Naive B cell (primary cell): ENCODE results near the gene IL3RA. TPM values are rescaled to one million over a fixed set of nuclear protein-coding genes. Genes with fewer than 3 reads are reported as not detected.
"Not testable (repeated sequence)": the region's sequence is repeated elsewhere in the genome, so short reads cannot be mapped to it uniquely, and the experiment has no call there.

Experiments used
- ATAC-seq, 2 donors: fragments of 150-1000 bp; cut with Tn5 transposase; 2 replicates each; pipeline ENCODE4 v1.10.0; 2021; ENCODE audit warnings: low read depth in 2 of 2, mild to moderate bottlenecking in 2 of 2, moderate library complexity in 2 of 2
- DNase-seq: peaks from one replicate; pipeline ENCODE4 v3.0.0; 2022
- H3K27ac Mint-ChIP-seq, 6 donors: one replicate each; pipeline ENCODE4 v1.8.0; 2020 to 2022; ENCODE audit warnings: mild to moderate bottlenecking in 6 of 6, mixed read lengths in 6 of 6, moderate library complexity in 5 of 6, inconsistent platforms in 2 of 6
- H3K27me3 Mint-ChIP-seq, 3 donors: one replicate each; pipeline ENCODE4 v1.8.0; 2021 to 2022; ENCODE audit warnings: mixed read lengths in 3 of 3, mild to moderate bottlenecking in 1 of 3
- H3K36me3 Mint-ChIP-seq, 2 donors: one replicate each; pipeline ENCODE4 v1.8.0; 2020 to 2022; ENCODE audit warnings: mixed read lengths in 2 of 2, inconsistent platforms in 1 of 2, mild to moderate bottlenecking in 1 of 2
- H3K4me1 Mint-ChIP-seq, 3 donors: one replicate each; pipeline ENCODE4 v1.8.0; 2020 to 2022; ENCODE audit warnings: mixed read lengths in 3 of 3, inconsistent platforms in 1 of 3, mild to moderate bottlenecking in 1 of 3, moderate library complexity in 1 of 3
- H3K4me3 Mint-ChIP-seq, 8 donors: one replicate each; pipeline ENCODE4 v1.8.0; 2020 to 2022; ENCODE audit warnings: mild to moderate bottlenecking in 8 of 8, mixed read lengths in 8 of 8, moderate library complexity in 8 of 8, inconsistent platforms in 2 of 8
- H3K9me3 Mint-ChIP-seq, 7 donors: one replicate each; pipeline ENCODE4 v1.8.0; 2020 to 2022; ENCODE audit warnings: mixed read lengths in 7 of 7, mild to moderate bottlenecking in 5 of 7, inconsistent platforms in 2 of 7, moderate library complexity in 1 of 7
- polyA plus RNA-seq, 6 donors: library from polyadenylated mRNA; unstranded; fragments of 300-500 nt; fragmentation: Illumina TruSeq; gene quantifications; one replicate each; pipeline ENCODE4 v1.2.3, GENCODE V29; 2021; ENCODE audit warnings: low read depth in 6 of 6

IL3RA gene
- polyA plus RNA-seq, 6 donors from 2014 or later = 4.1 to 33.6 (median 7.5) TPM

DNA sequence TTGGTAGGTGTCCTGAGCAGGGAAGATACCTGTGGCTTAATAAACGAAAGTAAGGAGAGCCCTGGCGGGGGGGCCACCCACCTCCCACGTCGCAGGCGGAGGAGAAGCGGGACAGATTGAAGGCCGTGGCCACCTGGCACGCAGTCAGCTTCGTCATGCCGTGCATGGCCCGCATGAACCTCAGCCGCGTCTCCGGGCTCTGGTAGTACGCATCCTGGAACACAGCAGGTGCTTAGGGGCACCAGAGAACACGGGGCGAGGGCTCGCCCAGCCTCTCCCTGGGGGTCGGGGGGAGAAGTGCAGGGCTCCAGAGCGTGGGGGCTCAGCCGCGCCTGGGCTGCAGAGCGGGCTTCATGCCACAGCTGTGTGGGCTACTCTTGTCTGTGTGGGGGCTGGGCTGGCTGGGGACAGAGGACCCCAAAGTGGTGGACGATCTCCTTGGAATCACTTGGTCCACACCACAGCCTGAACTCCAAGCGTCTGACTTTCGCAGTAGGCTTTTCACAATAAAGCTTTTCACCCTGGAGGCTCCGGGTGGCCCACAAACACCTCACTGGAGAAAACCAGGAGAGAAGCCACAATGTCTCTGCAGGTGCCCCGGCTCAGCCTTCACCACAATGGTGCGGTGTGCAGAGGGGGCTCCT is 82.4 kb downstream of the IL3RA start:
- Mint-ChIP-seq H3K4me3 (no peak overlapping the region), H3K27ac (peak overlapping the region in 1 of 6 donors; percentile 38), H3K9me3 (peaks cover 8 to 20% (median 14%) of the 10 kb centered on the region in 7 donors), H3K27me3 (no peaks in the 10 kb centered on the region), H3K4me1 (peaks cover 2 to 16% (median 15%) of the 10 kb centered on the region in 3 donors), H3K36me3 (peaks cover 15 to 35% of the 10 kb centered on the region in 2 donors)
- ATAC-seq (no peak), DNase-seq (no peak)

GRCh38 chrX:1419545-1420355 is 83.2 kb downstream of the IL3RA start:
- Mint-ChIP-seq H3K4me3 (no peak overlapping the region), H3K9me3 (peaks cover 11 to 25% (median 15%) of the 10 kb centered on the region in 7 donors), H3K36me3 (peaks cover 13 to 38% of the 10 kb centered on the region in 2 donors), H3K27me3 (no peaks in the 10 kb centered on the region), H3K27ac (peak overlapping the region in 4 of 6 donors; percentile 22 to 82 (median 52)), H3K4me1 (peaks cover 4 to 20% (median 13%) of the 10 kb centered on the region in 3 donors)
- no peak for ATAC-seq
- no peak for DNase-seq

DNA sequence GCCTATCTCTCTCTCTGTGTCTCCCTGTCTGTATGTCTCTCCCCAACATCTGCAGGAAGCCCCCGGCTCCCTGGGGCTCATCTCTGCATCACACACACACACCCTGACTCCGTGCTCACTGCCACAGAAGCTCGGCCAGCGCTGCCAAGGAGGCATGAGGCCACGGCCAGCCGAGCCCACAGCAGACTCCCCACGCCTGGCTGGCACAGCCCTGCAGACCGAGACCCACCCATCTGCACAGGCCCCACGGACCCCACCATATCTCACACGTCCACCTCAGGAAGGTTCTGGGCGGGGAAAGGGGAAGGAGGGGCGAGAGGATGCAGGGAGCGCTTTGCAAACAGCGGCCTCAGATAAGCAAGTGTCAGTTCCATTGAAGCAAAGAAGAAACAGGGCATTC is 83.8 kb downstream of the IL3RA start:
- no peaks in the 10 kb centered on the region for H3K27me3 Mint-ChIP-seq
- peaks cover 18 to 44% of the 10 kb centered on the region in 2 donors for H3K36me3 Mint-ChIP-seq
- peaks cover 11 to 27% (median 18%) of the 10 kb centered on the region in 7 donors for H3K9me3 Mint-ChIP-seq
- DNase-seq (no peak), ATAC-seq (no peak)
- peak overlapping the region in 1 of 6 donors; percentile 22 for H3K27ac Mint-ChIP-seq
- H3K4me1 Mint-ChIP-seq = peaks cover 4 to 24% (median 13%) of the 10 kb centered on the region in 3 donors
- no peak overlapping the region for H3K4me3 Mint-ChIP-seq

DNA sequence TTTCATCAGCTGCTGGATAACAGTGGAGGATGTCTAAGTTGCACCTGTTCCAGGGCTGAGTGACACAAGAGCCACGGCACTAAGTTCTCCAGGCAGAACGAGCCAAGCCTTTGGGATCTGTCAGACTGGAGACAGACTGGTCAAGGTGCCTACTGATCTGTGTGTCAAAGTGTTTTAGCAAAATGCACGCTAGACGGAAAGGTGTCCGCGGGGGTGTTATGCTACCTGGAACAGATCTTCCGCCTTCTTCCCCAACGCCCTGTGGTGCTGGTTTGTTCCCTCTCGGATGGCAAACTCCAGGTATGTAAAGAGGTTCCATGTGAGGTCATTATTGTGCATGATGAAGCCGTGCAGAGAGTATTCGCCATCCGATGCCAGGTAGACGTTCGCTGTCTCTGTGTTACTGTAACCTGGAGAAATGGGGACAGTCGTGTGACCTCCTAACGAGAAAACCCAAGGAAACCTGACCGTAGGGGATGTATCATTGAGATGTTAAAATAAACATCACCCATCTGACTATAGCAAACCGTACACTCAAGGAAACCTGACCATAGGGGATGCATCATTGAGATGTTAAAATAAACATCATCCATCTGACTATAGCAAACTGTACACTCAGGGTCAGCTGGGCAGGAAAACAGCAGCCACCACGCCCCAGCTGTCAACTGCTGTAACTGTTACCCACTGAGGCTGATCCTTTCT is 85.0 kb downstream of the IL3RA start:
- H3K9me3 Mint-ChIP-seq = peaks cover 11 to 27% (median 18%) of the 10 kb centered on the region in 7 donors
- H3K4me1 Mint-ChIP-seq = peaks cover 4 to 24% (median 13%) of the 10 kb centered on the region in 3 donors
- H3K4me3 Mint-ChIP-seq = no peak overlapping the region
- H3K36me3 Mint-ChIP-seq = peaks cover 18 to 45% of the 10 kb centered on the region in 2 donors
- no peak overlapping the region for H3K27ac Mint-ChIP-seq
- no peak for DNase-seq
- H3K27me3 Mint-ChIP-seq = no peaks in the 10 kb centered on the region
- ATAC-seq = no peak

DNA sequence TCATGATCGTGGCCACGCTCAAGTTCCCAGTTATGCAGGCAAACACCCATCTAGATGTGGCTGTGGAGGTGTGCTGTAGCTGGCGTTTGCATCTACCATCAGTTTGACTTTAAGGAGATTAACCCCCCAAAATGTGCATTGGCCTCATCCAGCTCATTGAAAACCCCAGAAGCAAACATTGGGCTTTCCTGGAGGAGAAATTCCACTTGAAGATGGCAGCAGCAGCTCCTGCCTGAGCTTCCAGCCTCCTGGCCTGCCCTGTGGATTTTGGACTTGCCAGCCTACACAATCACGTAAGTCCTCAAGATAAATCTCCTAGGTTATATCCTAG is 85.5 kb downstream of the IL3RA start:
- peaks cover 4 to 24% (median 13%) of the 10 kb centered on the region in 3 donors for H3K4me1 Mint-ChIP-seq
- ATAC-seq = no peak

DNA sequence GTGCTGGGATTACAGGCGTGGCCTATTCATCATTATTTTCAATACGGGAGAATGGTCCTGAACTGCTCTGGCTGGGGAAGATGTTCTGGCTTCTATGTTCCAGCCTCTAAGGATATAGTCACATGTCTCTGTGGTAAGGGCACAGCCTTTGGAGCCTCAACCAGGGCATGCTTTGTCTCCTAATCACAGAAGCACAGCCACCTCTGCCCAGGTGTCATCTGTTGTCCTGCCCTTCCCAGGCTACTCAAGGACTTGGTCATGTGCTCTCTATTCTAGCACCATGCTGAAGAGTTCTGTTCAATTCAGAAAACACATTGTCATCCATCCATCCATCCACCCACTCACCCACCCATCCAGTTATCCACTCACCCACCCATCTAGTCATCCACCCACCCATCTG is 86.6 kb downstream of the IL3RA start:
- H3K9me3 Mint-ChIP-seq = peaks cover 11 to 27% (median 18%) of the 10 kb centered on the region in 7 donors
- H3K36me3 Mint-ChIP-seq = peaks cover 18 to 51% of the 10 kb centered on the region in 2 donors
- H3K4me1 Mint-ChIP-seq = peaks cover 4 to 24% (median 13%) of the 10 kb centered on the region in 3 donors
- peak overlapping the region in 1 of 6 donors; percentile 6 for H3K27ac Mint-ChIP-seq
- DNase-seq (no peak), ATAC-seq (no peak)
- H3K4me3 Mint-ChIP-seq = no peak overlapping the region
- no peaks in the 10 kb centered on the region for H3K27me3 Mint-ChIP-seq

More for the DNA sequence above, 85.5 kb downstream of the IL3RA start:
- no peaks in the 10 kb centered on the region for H3K27me3 Mint-ChIP-seq
- no peak overlapping the region for H3K27ac Mint-ChIP-seq
- no peak overlapping the region for H3K4me3 Mint-ChIP-seq
- DNase-seq = no peak
- H3K9me3 Mint-ChIP-seq = peaks cover 11 to 27% (median 18%) of the 10 kb centered on the region in 7 donors
- H3K36me3 Mint-ChIP-seq = peaks cover 18 to 49% of the 10 kb centered on the region in 2 donors

DNA sequence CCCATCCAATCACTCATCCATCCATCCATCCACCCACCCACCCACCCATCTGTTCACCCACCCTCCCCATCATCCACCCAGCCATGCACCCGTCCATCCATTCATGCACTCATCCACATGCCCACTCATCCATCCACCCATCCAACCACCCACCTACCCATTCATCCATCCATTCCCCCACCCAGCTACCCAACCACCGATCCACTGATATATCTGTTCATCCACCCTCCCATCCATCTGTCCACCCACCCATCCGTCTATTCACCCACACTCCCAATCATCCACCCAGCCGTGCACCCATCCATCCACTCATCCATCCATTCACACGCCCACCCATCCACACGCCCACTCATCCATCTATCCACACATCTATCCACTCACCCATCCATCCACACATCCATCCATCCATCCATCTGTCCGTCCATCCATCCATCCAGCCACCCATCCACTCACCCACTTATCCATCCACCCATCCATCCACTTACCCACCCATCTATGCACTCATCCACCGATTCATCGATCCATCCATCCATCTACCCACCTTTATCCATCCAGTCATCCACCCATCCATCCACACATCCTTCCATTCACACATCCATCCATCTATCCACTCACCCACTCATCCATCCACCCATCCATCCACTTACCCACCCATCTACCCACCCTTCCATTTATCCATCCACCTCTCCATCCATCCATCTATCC is 87.7 kb downstream of the IL3RA start:
- H3K27ac Mint-ChIP-seq = peak overlapping the region in 1 of 6 donors; percentile 53
- peaks cover 11 to 27% (median 18%) of the 10 kb centered on the region in 7 donors for H3K9me3 Mint-ChIP-seq

DNA sequence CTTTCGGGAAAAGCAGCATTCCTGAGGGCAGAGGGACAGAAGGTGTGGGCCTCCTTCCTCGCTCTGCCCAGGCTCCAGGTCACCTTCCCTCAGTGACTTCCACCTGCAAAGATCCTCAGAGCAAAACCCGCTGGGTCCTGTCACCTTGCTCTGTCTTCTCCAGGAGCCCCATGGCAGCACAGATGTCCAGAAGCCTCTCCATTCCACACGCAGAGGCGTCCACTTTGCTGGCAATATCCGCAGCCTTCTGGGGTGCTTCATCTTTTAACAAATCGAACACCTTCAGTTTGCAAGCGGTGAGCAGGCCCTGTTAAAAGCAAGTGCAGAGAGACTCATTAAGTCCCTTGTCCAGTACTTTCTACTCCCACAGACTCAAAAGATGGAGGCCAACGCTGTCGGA is 88.8 kb downstream of the IL3RA start:
- DNase-seq (no peak), ATAC-seq (no peak)
- Mint-ChIP-seq H3K9me3 (peaks cover 10 to 22% (median 12%) of the 10 kb centered on the region in 7 donors), H3K4me3 (no peak overlapping the region), H3K27me3 (no peaks in the 10 kb centered on the region), H3K4me1 (peaks cover 3 to 15% (median 7%) of the 10 kb centered on the region in 3 donors), H3K27ac (peak overlapping the region in 1 of 6 donors; percentile 53), H3K36me3 (peaks cover 12 to 41% of the 10 kb centered on the region in 2 donors)

More for the DNA sequence above, 87.7 kb downstream of the IL3RA start:
- DNase-seq = no peak
- Mint-ChIP-seq H3K4me3 (no peak overlapping the region), H3K36me3 (peaks cover 18 to 51% of the 10 kb centered on the region in 2 donors), H3K27me3 (no peaks in the 10 kb centered on the region), H3K4me1 (peaks cover 4 to 24% (median 13%) of the 10 kb centered on the region in 3 donors)
- no peak for ATAC-seq

DNA sequence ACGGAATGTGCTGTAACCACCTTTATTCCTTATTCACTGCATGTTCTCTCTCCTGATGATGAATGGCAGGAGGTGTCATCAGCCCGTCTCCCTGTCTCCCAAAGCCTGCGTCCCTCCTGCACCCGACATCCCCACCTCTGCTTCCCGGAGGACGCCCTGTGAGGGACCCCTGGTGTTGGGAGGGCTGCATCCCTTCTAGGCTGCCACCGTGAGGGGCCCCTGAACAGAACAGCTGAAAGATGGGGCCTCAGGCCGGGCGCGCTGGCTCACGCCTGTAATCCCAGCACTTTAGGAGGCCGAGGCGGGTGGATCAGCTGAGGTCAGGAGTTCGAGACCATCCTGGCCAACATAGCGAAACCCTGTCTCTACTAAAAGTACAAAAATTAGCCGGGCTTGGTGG is 89.7 kb downstream of the IL3RA start:
- peaks cover 10 to 22% (median 12%) of the 10 kb centered on the region in 7 donors for H3K9me3 Mint-ChIP-seq
- not testable (repeated sequence) for H3K4me3 Mint-ChIP-seq, ATAC-seq, H3K27ac Mint-ChIP-seq, H3K27me3 Mint-ChIP-seq, DNase-seq
- peaks cover 12 to 37% of the 10 kb centered on the region in 2 donors for H3K36me3 Mint-ChIP-seq
- H3K4me1 Mint-ChIP-seq = peaks cover 3 to 15% (median 6%) of the 10 kb centered on the region in 3 donors

DNA sequence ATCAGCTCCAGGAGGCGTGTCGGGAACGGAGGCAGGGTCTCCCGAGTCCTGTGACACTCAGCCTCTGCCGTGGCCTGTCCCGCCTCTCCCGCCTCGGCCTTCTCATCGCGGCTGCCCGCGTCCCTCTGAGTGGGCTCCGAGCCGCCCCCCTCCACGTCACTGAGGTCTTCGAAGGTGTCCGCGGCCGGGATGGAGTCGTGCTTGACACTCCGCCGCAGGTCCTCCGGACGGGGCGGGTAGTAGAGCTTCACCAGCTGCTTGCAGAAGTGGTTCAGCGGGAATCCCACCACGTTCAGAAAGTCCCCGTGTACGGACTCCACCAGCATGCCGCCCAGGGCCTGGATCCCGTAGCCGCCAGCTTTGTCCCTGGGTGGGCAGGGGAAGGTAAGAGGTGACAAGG is 91.2 kb downstream of the IL3RA start:
- no peak overlapping the region for H3K4me3 Mint-ChIP-seq
- peaks cover 6 to 30% of the 10 kb centered on the region in 2 donors for H3K36me3 Mint-ChIP-seq
- ATAC-seq = no peak
- no peak for DNase-seq
- peaks cover 5 to 18% (median 6%) of the 10 kb centered on the region in 7 donors for H3K9me3 Mint-ChIP-seq
- no peak overlapping the region for H3K27ac Mint-ChIP-seq
- H3K27me3 Mint-ChIP-seq = no peaks in the 10 kb centered on the region
- peaks cover 3 to 15% (median 6%) of the 10 kb centered on the region in 3 donors for H3K4me1 Mint-ChIP-seq

DNA sequence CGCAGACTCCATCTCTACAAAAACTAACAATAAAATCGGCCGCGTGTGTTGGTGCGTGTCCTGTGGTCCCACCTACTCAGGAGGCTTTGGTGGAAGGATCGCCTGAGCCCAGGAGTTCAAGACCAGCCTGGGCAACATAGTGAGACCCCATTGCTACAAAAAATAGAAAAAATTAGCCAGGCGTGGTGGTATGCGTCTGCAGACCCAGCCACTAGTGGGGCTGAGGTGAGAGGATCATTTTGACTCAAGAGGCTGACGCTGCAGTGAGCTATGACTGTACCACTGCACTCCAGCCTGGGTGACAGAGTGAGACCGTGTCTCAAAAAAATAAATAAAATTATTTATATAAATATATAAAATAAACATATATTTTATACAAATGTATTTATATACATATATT is 93.9 kb downstream of the IL3RA start:
- no peak for ATAC-seq
- H3K27me3 Mint-ChIP-seq = no peaks in the 10 kb centered on the region
- no peaks in the 10 kb centered on the region for H3K9me3 Mint-ChIP-seq
- no peaks in the 10 kb centered on the region for H3K4me1 Mint-ChIP-seq
- H3K36me3 Mint-ChIP-seq = peaks cover 0 to 6% of the 10 kb centered on the region in 2 donors
- H3K27ac Mint-ChIP-seq = peak overlapping the region in 1 of 6 donors; percentile 35
- no peak overlapping the region for H3K4me3 Mint-ChIP-seq
- DNase-seq = no peak
